Measurements from ENCODE around the gene MVB12A.

DNA sequence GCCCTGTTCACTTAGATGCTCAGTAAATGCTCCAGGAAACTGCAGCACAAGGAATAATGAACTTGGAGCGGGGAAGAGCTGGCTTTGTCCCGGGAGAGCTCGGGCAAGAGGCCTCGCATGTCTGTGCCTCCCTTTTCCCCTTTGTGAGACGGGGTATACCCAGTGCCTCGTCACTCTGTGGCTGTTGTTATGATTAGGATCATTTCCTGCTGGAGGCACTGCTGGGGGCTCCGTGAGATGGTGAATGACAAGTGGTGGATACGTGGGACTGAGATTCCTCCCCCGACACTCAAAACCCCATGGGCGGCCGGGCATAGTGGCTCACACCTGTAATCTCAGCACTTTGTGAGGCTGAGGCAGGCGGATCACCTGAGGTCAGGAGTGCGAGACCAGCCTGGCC lies 41.6 kb upstream of the MVB12A start:
- TF ChIP-seq TAF1 (IDR thresholded peaks at IDR 0.05; ENCODE audit: borderline replicate concordance, insufficient read depth, low read length) (no peak), POLR2AphosphoS5 (IDR thresholded peaks at IDR 0.05; ENCODE audit: low read depth, low read length) (no peak), SIN3A (IDR thresholded peaks at IDR 0.05; ENCODE audit: borderline replicate concordance, insufficient read depth, low read length) (no peak), FOXP2 (optimal IDR thresholded peaks at IDR 0.05; ENCODE audit: borderline replicate concordance, extremely low read depth, extremely low read length, insufficient read depth) (no peak)
- TF ChIP-seq, protein P1, sequence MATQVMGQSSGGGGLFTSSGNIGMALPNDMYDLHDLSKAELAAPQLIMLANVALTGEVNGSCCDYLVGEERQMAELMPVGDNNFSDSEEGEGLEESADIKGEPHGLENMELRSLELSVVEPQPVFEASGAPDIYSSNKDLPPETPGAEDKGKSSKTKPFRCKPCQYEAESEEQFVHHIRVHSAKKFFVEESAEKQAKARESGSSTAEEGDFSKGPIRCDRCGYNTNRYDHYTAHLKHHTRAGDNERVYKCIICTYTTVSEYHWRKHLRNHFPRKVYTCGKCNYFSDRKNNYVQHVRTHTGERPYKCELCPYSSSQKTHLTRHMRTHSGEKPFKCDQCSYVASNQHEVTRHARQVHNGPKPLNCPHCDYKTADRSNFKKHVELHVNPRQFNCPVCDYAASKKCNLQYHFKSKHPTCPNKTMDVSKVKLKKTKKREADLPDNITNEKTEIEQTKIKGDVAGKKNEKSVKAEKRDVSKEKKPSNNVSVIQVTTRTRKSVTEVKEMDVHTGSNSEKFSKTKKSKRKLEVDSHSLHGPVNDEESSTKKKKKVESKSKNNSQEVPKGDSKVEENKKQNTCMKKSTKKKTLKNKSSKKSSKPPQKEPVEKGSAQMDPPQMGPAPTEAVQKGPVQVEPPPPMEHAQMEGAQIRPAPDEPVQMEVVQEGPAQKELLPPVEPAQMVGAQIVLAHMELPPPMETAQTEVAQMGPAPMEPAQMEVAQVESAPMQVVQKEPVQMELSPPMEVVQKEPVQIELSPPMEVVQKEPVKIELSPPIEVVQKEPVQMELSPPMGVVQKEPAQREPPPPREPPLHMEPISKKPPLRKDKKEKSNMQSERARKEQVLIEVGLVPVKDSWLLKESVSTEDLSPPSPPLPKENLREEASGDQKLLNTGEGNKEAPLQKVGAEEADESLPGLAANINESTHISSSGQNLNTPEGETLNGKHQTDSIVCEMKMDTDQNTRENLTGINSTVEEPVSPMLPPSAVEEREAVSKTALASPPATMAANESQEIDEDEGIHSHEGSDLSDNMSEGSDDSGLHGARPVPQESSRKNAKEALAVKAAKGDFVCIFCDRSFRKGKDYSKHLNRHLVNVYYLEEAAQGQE (IDR thresholded peaks at IDR 0.05; ENCODE audit: insufficient read depth in 1 of 2, low read depth in 2 of 2, low read length in 2 of 2): no peak

All from PFSK-1 (cell line).